Lower leg skin (tissue), 3 donors: ENCODE data around the gene CRYBG2.

Experiments
- CTCF ChIP-seq, 3 donors: fragments of 450-650 bp; IDR thresholded peaks; one replicate each; pipeline ENCODE4 v1.5.1; 2016; ENCODE audit warnings: antibody characterized with exemption in 3 of 3, mild to moderate bottlenecking in 3 of 3, moderate library complexity in 2 of 3
- POLR2A ChIP-seq, 2 donors: fragments of 450-650 bp; IDR thresholded peaks; one replicate each; pipeline ENCODE4 v1.6.1; 2016 to 2017; ENCODE audit warnings: antibody characterized with exemption in 2 of 2, mild to moderate bottlenecking in 1 of 2, moderate library complexity in 1 of 2

- TF ChIP-seq CTCF (IDR thresholded peaks at IDR 0.05) (no peak), POLR2A (IDR thresholded peaks at IDR 0.05) (no peak)
Observed at GRCh38 chr1:26373281-26373680, 19.4 kb upstream of the CRYBG2 start.
